Measurements from ENCODE around the gene PLCD3.

The PLCD3 gene

DNA sequence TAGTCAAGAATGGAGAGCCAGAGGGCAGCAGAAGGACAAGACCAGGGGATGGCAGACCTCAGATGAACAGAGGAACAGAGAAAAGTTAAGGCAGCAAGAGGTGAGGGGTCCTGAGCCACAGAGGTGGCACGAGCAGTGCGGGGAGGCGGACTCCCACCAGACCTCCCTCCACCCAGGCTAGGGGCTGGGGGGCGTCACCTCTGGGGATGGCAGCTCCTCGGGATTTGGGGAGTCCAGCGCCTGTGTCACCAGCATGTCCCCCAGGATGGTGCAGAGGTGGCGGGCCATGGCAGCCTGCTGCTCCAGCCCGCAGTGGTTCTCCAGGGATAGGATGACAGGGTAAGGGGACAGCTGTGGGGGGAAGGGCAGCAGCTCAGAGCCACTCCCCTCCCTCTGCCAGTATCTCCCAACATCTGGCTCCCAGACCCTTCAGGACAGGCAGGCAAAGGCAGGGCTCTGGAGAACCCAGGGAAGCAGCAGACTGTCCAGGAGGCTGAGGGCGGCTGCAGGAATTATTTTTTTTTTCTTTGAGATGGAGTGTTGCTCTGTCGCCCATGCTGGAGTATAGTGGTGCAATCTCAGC, 15.8 kb downstream of the PLCD3 start:
- no peak for DNase-seq

DNA sequence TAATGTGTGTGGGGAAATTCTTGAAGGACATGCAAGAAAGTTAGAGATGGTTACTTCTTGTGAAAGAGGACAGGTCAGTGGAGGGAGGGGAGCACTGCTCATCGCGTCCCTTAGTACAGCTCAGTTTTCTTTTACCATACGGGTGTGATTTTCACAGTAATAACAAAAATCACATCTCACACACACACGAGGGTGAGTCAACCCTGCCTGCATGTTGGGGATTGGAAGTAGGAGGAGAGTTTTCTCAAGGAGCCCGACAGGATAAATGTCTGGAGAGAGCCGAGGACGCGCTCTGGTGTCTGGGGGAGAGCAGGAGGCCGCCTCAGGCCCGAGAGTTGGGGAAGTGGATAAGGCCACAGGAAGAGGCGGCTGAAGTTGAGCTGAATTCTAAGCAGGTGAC, 16.4 kb downstream of the PLCD3 start:
- no peak for DNase-seq

DNA sequence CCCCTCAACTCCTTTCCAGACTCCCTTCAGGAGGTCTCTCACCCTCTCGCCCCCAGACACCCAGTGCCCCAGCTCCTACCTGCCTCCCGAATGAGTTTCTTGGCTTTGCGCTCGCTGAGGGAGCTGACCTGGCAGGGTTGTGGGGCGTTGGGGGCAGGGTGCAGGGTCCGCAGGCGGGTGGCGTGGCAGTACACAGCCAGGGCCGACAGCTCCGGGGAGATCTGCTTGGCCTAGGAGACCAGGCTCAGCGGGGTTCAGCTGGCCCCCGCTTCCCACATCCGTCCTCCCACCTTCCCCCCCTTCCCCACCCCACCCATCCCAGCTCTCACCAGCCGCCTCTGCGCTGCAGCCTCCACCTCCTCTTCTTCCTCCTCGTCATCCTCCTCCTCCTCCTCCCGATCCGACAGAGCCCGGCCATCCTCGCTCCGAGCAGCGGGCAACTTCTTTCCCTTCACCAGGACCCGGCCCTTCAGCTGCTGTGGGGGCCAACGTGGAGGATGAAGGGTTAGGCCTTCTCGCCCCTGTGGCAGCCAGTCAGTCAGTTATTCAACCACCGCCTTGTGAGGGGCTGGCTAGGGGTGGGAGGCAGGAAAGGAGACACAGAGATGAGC, 17.2 kb downstream of the PLCD3 start:
- DNase-seq, result no peak

DNA sequence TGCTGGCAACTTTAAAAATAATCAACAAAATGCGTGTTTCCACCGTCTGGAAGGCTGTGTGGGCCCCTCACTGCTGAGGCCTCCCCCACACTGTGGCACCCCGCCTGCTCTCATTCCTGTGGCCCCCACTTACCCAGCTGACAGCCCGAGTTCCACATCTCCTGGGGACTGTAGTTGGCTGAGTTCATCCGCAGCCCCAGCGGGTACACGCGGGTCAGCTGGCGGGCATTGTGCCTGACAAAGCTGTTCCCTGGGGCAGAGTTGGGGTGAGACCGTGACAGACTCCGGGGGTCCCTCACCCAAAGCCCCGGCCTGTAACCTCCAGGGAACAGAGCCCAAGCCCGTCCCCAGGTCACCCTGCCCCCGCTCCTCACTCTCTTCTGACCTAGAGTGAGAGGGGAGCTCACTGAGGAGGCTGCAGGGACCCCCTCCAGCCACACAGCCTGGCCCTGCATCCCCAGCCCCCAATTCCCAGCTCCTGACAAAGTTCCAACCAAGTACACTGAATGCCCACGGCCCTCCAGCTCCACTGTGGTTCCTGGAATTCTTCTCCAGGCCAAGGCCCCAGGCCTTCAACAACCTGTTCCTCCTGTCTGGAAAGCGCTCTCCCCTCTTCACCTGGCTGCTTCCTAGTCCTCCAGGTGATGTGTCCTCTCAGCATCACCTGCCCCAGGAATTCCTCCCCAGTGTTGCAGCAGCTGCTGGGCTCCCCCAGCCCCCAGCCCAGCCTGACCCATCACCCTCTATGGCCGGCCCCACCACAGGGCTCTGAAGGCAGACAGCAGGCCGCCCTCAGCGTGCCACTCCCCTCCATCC, 18.0 kb downstream of the PLCD3 start:
- DNase-seq, result no peak

DNA sequence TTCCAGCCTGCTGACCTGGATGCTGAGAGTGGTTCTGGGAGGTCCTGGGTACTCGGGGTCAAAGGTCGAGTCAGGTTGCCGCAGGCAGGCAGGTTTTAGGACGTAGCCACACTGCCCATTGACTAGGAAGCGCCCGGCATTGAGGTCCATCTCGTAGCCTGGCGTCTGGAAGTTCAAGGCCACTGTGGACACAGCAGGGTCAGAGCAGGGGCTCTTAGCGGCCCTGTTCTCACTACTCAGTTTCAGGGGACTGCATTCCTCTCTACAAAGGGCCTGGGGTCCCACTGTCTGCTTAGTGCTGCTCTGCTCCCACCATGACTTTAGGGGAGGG, 18.9 kb downstream of the PLCD3 start:
- DNase-seq, result no peak

DNA sequence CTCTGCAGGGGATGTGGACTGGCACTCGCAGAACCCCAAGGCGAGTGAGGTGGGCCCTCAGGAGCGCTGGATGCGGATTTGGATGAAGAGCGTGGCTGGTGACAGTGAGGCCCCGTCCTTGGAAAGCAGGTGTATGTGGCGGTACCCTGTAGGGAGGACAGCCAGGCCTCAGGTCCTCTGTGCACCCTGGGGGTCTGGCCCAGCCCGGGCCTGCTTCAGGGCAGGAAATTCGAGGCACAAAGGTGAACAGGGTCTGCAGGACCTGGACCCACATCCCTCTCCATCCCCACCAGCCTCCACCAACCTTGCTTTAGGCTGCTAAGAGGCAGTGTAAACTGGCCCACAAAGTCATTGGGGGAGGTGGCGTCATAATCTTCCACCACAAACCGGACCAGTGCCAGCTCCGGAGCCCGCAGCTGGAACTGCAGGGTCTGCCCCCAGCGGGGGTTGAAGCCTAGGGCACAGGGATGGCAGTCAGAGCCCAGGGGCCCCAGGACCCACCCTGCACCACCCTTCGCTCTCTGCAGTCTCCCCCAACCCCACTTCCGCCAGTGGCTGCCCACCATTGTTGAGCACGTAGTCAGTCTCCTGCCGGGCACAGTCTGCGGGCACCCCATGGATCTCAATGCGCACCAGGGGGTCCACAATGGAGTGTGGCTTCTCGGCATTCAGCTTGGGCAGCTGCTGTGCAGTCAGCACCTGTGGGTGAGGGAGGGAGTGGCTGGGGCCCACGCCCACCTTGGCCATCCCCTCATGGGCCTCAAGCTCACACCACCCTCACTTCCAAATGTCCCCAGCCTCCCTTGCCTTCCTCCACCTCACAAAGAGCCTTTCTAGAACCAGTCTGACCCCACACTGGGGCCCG, 19.5 kb downstream of the PLCD3 start:
- no peak for DNase-seq

DNA sequence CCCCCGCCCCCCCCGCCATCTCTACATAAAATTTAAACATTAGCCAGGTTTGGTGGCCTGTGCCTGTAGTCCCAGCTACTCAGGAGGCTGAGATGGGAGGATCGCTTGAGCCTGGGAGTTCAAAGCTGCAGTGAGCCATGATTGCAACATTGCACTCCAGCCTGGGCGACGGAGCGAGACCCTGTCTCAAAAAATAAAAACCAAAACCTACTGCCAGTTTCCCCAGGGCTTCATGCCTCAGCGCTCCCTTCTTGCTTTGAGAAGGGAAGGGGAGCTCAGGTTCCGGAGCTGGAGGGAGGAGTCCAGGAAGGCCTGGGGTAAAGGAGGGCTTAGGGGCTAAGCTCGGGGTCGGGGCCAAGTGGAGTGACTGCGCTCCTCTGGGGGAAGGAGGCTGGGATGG, 20.5 kb downstream of the PLCD3 start:
- DNase-seq, result no peak

DNA sequence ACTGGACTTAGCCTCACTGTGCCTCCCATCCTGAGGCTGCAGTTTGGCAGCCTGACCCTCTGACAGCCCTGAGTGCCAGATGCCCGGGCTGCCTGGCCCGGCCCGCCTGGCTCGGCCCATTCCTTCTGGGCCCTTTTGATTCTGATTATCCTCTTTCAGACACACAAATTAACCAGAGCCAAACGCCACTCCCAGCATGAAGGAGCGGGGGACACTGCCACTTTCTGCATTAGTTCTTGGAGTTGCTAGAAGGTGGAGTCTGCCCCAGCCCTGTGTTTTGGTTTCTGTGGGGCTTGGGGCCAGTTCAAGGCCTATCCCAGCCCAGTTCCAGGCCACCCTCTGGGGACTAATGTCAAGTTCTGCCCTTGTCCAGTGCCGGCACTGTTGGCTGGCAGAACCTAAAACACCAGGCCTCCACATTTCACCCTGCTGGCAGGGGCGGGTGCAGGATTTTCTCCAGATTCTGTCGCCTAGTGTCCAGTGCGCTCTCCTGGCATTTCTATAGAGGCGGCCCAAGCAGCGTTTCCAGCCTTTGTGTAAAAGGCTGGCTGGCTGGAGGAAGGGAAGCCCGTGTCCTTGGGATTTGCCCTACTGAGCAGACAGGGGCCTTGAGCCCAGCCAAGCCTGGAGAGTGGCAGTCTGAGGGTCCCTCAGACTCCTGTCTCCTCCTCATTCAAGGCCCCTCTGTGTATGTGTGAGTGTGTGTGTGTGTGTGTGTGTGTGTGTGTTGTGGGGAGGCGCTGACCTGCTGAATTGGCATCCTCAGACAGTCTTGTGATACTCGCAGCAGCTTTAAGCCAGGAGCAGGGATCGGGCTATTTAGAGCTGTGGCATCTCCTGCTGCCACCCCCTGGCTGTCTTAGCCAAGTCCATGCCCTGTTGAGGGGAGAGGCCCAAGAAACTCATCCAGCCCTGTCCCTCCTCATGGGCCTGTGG, 21.4 kb downstream of the PLCD3 start:
- no peak for DNase-seq

DNA sequence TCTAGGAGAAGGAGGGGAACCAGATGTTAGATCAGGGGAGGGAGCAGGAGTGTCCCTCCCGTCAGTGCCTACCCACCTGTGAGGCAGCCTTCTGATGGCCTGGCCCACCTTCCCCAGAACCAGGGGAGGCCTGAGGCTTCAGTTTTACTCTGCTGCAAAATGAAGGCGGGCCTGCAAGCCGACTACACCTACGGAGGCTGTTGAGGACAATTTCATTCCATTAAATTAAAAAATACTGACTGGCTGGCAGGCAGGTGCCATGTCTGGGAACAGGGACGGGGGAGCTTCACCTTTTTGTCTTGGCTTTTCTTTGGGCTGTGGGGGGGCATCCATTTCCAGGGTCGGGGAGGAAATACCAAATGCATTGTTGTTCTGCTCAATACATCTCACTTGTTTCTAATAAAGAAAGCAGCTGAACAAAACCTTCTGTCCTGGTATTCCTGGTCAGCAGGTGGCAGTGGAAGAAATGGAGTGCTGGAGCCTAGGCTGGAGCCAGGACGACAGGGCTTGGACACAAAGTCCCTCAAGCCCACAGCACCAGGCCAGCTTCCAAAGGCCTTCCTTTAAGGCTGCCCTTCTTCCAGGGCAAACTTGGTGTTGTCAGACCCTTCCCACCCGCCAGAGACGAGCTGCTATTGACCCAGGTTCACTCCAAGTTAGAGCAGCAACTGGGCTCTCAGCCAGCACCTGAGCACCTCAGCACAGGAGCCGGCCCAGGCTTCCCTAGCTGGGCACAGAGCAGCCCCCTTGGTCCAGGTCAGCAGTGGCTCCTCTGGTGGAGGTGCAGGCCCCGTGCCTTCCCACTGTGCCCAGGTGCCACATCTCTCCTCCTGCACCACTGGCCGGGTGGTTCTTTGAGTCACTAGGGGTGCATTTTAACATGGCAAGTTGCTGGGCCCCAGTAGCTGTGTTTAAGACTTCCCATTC, 23.5 kb downstream of the PLCD3 start:
- DNase-seq, result no peak

DNA sequence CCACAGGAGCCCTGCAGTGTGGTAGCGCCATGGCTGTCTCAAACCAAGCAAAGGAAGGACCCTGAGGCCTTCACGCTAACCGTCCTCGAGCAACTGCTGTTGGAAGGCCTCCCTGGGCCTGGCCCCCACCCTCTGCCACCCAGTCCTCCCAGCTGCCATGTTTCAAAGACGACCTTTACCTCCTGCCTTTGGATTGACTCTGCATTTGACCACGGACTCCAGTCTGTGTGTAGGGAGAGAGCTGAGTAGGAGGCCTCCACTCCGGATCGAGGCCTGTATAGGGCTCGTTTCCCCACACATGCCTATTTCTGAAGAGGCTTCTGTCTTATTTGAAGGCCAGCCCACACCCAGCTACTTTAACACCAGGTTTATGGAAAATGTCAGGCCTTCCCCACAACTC, 24.3 kb downstream of the PLCD3 start:
- no peak for DNase-seq

DNA sequence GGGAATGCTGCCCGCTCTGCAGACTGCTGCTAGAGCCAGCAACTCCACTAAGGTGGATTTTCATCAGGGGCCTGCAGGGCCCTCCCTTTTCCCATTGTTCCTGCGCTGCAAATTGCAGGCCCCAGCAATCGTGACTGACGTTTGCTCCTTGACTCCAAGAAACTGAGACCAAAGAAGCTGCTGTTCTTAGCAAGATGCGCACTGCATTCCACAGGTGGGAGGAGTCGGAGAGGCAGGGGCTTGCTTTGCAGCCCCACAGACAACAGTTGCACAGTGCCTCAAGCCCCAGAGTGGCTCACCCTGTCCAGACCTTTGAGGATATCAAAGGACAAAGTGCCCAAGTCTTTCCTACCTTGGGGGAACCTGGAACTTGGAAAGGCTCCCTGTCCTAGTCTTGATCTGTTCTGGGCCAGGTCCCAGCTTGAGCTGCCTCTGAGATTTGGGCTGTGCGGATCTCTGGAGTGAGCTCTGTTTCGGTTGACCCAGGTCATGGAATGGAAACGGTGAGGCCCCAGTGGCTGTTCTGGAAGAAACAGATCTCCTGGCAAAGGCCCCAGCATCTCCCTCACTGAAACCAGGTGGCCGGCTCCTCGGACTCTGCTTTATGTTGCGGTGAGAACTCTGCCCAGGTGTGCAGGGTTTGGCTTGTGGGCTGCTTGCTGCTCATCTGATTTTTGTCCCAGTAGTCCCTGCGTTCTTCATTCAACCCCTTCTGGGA, 24.9 kb downstream of the PLCD3 start:
- DNase-seq, result no peak

DNA sequence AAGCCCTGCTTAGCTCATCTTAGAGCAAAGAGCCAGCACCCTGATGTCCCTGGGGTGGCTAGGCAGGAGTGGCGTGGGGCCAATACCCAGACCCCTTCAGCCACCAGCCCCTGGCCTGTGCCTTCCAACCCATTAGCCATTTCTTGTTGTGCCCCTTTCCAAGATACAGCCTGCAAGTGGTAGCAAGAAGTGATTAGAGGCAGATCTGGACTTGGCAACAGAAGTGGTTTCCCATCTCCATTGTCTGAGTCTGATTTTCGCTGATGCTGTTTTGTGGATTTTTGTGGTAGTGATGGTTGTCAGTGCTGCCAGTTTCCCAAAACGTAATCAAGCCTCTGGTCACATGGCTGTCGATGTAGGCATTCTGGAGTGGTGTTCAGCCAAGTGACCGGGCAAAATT, 25.7 kb downstream of the PLCD3 start:
- DNase-seq, result no peak

DNA sequence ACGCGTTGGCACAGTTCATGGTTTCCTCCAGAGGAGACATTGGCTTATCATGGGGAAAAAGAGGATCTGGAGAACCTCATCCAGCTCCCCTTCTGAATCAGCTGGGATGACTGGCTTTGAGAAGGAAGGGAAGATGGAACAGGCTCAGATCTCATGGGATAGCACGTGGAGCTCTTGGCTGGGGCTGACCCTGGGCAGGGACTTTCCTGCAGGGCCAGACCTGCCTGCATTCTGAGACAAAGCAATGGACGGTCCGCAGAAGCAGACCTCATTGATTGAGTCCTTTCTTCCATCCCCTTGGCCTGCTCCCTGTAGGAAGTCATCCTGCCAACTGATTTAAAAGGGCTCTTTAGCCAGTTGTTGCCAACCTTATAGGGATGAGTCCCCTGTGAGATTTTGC, 26.2 kb downstream of the PLCD3 start:
- no peak for DNase-seq

DNA sequence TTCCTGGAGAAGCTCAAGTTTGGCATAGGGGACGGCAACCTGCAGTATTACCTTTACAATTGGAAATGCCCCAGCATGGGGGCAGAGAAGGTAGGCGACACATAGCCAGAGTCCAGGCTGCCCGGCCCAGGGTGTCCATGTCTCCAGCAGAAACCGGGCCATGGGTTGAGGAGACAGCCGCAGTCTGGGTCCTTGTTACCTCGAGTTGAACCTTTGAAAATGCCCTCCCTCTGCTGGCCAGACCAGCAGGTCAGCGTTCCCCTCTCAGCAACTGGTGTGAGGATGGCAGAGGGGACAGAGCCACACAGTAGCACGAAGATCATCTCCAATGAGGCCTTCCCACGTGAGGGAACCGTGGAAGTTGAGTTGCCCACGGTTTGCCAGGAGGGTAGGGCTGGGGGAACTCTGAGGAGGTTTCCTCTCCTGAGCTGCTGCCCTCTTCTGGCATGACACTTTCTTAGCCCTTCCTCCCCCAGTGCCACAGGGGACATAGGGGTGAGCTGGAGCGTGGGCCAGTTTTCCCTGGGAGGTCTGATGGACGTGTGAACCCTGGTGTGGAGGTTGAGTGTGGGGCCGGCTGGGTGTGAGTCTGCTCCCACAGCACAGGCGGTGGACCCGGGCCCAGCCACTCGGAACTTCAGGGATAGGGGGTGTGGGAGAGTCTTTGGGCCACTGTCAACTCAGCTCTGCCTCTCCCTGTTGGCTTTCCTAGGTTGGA, 27.2 kb downstream of the PLCD3 start:
- DNase-seq, result no peak

DNA sequence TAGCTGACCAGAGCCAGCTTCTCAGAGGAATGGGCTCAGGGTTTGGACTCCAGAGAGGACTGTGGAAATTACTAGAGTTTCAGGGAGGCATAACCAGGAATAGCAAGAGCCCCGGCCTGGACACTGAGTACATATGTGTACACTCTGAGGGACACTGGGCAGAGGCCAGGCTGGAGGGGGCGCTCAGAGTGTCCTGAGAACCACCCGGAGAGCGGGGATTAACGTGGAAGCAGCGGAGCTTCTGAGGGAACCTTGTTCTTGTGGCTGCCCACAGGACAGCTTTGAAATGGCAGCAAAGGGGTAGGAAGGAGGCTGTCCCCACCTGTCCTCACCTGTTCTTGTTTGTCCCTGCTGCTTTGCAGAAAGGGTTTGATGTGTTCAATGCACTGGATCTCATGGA, 27.8 kb downstream of the PLCD3 start:
- DNase-seq, result no peak

DNA sequence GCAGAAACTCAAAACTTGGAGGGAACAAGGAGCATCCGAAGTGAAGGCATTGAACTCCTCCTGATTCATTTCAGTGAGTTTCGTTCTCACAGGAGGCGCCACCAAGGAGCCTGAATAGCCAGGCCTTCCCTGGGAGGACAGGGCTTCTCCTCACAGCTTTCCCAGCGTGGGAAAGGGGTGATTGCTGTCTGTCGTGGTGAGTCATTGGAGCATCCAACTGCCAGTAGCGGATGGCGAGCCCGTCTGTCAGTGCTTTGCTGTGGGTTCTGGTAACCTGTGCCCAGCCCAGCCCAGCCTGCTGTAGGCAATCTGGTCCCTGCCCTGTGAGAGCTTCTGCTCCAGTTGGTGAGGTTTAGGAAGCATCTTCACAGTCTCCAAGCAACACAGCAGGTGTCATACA, 28.3 kb downstream of the PLCD3 start:
- no peak for DNase-seq

DNA sequence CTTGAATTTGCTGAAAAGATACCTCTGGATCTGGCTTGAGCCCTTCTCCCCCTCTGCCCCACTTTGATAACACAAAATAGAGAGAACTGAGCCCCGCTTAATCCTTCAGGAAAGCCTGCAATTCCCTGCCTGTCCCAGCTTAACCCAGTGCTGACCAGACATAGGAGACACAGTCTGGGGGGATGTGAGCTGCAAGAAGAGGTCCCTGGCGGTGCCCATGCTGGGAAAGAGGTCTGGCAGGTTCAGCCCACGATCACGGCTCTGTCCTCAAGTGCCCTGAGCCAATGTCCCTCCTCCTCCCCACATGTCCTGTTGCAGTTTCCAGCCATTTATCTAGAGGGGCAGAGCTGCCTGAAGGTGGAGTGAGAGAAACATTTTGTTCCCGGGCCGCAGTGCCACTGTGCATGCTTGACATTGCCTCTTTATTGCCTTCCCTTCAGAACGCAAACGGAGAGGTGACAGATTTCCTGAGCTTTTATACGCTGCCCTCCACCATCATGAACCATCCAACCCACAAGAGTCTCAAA, 29.0 kb downstream of the PLCD3 start:
- no peak for DNase-seq

DNA sequence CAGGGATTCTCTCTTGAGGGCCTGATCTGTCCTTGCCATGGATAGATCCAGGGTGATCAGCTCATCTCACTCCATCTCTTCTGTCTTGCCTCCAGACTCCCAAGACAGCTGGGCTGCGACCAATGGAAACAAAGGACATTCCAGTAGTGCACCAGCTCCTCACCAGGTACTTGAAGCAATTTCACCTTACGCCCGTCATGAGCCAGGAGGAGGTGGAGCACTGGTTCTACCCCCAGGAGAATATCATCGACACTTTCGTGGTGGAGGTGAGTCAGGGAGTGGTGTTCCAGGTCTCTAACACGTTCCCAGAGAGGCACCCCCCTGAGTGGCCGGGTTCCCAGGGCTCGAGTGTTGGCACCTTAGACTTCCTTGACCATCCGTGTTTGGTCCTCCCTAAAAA, 29.5 kb downstream of the PLCD3 start:
- DNase-seq, result no peak

Data from activated CD4-positive, alpha-beta T cell treated with anti-CD3 and anti-CD28 coated beads, Interleukin-2, Interleukin-6, amounts not matched to agents 100 ng/mL and 50 ng/mL, durations not matched to agents 16 hours and 8 hours (primary cell).